GM12878 (cell line): ENCODE measurements around the gene PODN. TPM values are rescaled to one million over a fixed set of nuclear protein-coding genes. Genes with fewer than 3 reads are reported as not detected.

Experiments
- ATAC-seq: fragments of 200-7000 bp; cut with Tn5 transposase; 3 replicates; pipeline ENCODE4 v1.9.1; 2020; ENCODE audit warnings: mild to moderate bottlenecking, moderate library complexity
- BruUV-seq: library from RNA; stranded (reverse); fragments of 400-500 nt; replicated peaks from 2 replicates; lab custom pipeline; 2021; lab: Mats Ljungman, UMichigan
- CTCF ChIA-PET: fragments of 300-600 bp; sonication (Branson Sonifier 250); formaldehyde crosslinking; extraction: SDS; loops from one replicate; lab custom pipeline; 2021; ENCODE audit warnings: inconsistent platforms; lab: Yijun Ruan, JAX
- POLR2A ChIA-PET: fragments of 350-600 bp; formaldehyde crosslinking; extraction: SDS; loops from one replicate; lab custom pipeline; 2021; ENCODE audit warnings: inconsistent platforms; lab: Charles Lee
- RAD21 ChIA-PET: fragments of 300-600 bp; sonication (Branson Sonifier 250); formaldehyde crosslinking; loops from one replicate; lab custom pipeline; 2023; ENCODE audit warnings: antibody characterized with exemption; ENCODE audit not compliant: unreplicated experiment; lab: Charles Lee
- SMC1A ChIA-PET: fragments of 300-600 bp; sonication (Branson Sonifier 250); formaldehyde crosslinking; loops from one replicate; lab custom pipeline; 2023; ENCODE audit not compliant: unreplicated experiment, uncharacterized antibody; lab: Charles Lee
- DNase-seq: peaks from one replicate; pipeline ENCODE4 v3.0.0-alpha.2; 2011; ENCODE audit warnings: low read depth, low spot score
- FAIRE-seq: peaks from 3 replicates; lab custom pipeline; 2011; peaks lifted over from hg19 to GRCh38; lab: Jason Lieb, UNC
- H2AFZ ChIP-seq: 2 replicates; pipeline ENCODE4 v1.6.0; 2011; ENCODE audit warnings: low read depth, low read length, control low read depth; ENCODE audit not compliant: control insufficient read depth
- H3K27ac ChIP-seq: 2 replicates; pipeline ENCODE4 v1.5.1; 2011; ENCODE audit warnings: control low read depth; ENCODE audit not compliant: control insufficient read depth, insufficient read depth
- H3K27me3 ChIP-seq, 2 experiments: replicated peaks in 1 of 2; 2 replicates each; pipeline versions ENCODE4 v1.6.0 to v1.6.1; 2011; ENCODE audit warnings: low read length in 1 of 2; ENCODE audit not compliant: control insufficient read depth in 2 of 2, insufficient read depth in 2 of 2
- H3K36me3 ChIP-seq, 2 experiments: 2 replicates each; pipeline ENCODE4 v1.5.1; 2011; ENCODE audit warnings: low read length in 1 of 2; ENCODE audit not compliant: control insufficient read depth in 2 of 2, insufficient read depth in 2 of 2
- H3K4me1 ChIP-seq: 2 replicates; pipeline ENCODE4 v1.6.1; 2011; ENCODE audit warnings: mild to moderate bottlenecking, low read length, moderate library complexity, mixed read lengths; ENCODE audit not compliant: control insufficient read depth, insufficient read depth
- H3K4me2 ChIP-seq: 2 replicates; pipeline ENCODE4 v1.6.0; 2011; ENCODE audit warnings: control low read depth; ENCODE audit not compliant: control insufficient read depth, insufficient read depth
- H3K4me3 ChIP-seq: fragments of 200-600 bp; sonication (generic); 2 replicates; pipeline ENCODE4 v1.5.1; 2016
- H3K79me2 ChIP-seq: 2 replicates; pipeline ENCODE4 v1.6.0; 2011; ENCODE audit warnings: low read length; ENCODE audit not compliant: control insufficient read depth, insufficient read depth
- H3K9ac ChIP-seq: 2 replicates; pipeline ENCODE4 v1.8.0; 2011; ENCODE audit warnings: low read length, control low read depth, mixed read lengths; ENCODE audit not compliant: control insufficient read depth, insufficient read depth
- H3K9me3 ChIP-seq: replicated peaks from 3 replicates; pipeline ENCODE4 v1.5.1; 2011; ENCODE audit warnings: mild to moderate bottlenecking, low read length; ENCODE audit not compliant: control insufficient read depth, insufficient read depth
- H4K20me1 ChIP-seq: 2 replicates; pipeline ENCODE4 v1.6.0; 2011; ENCODE audit not compliant: control insufficient read depth, insufficient read depth
- BMI1 ChIP-seq: fragments of 450-650 bp; IDR thresholded peaks from 2 replicates; pipeline ENCODE4 v1.6.1; 2016; ENCODE audit warnings: mild to moderate bottlenecking, moderate library complexity, borderline replicate concordance
- HDAC2 ChIP-seq: fragments of 200-600 bp; sonication (generic); IDR thresholded peaks from 2 replicates; pipeline ENCODE4 v1.6.1; 2017
- MYB ChIP-seq: fragments of 150-350 bp; IDR thresholded peaks from 2 replicates; pipeline ENCODE4 v1.6.1; 2014; ENCODE audit warnings: mild to moderate bottlenecking, low read depth, low read length, borderline replicate concordance
- NR2F1 ChIP-seq: fragments of 450-650 bp; conservative IDR thresholded peaks from 2 replicates; pipeline ENCODE4 v1.6.1; 2017; ENCODE audit warnings: mild to moderate bottlenecking
- RBBP5 ChIP-seq: fragments of 200-600 bp; sonication (generic); conservative IDR thresholded peaks from 2 replicates; pipeline ENCODE4 v1.6.1; 2016
- SMAD1 ChIP-seq: fragments of 450-650 bp; IDR thresholded peaks from 2 replicates; pipeline ENCODE4 v1.6.1; 2018; ENCODE audit warnings: mild to moderate bottlenecking, low read depth; ENCODE audit not compliant: partially characterized antibody
- SMC3 ChIP-seq: IDR thresholded peaks from 2 replicates; pipeline ENCODE4 v1.6.1; 2011; ENCODE audit warnings: low read length, improper control_type of control experiment, borderline replicate concordance
- SRF ChIP-seq, 2 experiments: IDR thresholded peaks; 2 replicates each; pipeline ENCODE4 v1.6.1; 2011; ENCODE audit warnings: low read depth in 2 of 2, low read length in 2 of 2, mild to moderate bottlenecking in 1 of 2, moderate library complexity in 1 of 2
- STAT3 ChIP-seq: IDR thresholded peaks from 2 replicates; pipeline ENCODE4 v1.6.1; 2011; ENCODE audit warnings: low read depth, low read length, improper control_type of control experiment
- ZNF217 ChIP-seq: fragments of 450-650 bp; IDR thresholded peaks from 2 replicates; pipeline ENCODE4 v1.6.1; 2017; ENCODE audit warnings: antibody characterized with exemption, mild to moderate bottlenecking
- ZZZ3 ChIP-seq: IDR thresholded peaks from 2 replicates; pipeline ENCODE4 v1.6.1; 2011; ENCODE audit warnings: low read depth; ENCODE audit not compliant: control insufficient read depth, insufficient read length
- WGBS: methylation state at CpG from one replicate; pipeline ENCODE4 v1.1.6; 2016; ENCODE audit warnings: low lambda C conversion rate; ENCODE audit not compliant: insufficient replicate concordance, insufficient coverage; ENCODE audit errors: missing lambda C conversion rate; 5-methylcytosine and 5-hydroxymethylcytosine counted together
- in situ Hi-C: fragments of 300-500 bp; cut with MboI; formaldehyde crosslinking; loops from 9 replicates; pipeline ENCODE4 v1.14.3; 2018; ENCODE audit warnings: mixed read lengths
- intact Hi-C: fragments of 100-400 bp; cut with micrococcal nuclease; formaldehyde crosslinking; loops from one replicate; pipeline ENCODE4 v1.14.2; 2022; ENCODE audit not compliant: unreplicated experiment
- polyA plus RNA-seq, 11 experiments: library from polyadenylated mRNA; depleted of rRNA in 4 of 11; unstranded in 6 of 11; stranded (reverse) in 5 of 11; fragments of >200 nt; fragmentation: Nextera tagmentation in 4 of 11; fragmentation: Illumina TruSeq in 1 of 11; extraction: Ambion mirVana in 4 of 11; extraction: Trizol in 1 of 11; gene quantifications; 1 replicate in 1 of 11; 2 replicates in 10 of 11; pipeline versions ENCODE4 v1.2.1 to v1.2.3, GENCODE V29; 2011 to 2016; ENCODE audit warnings: inconsistent platforms in 2 of 11, missing spikeins in 2 of 11, low read depth in 1 of 11
- total RNA-seq, 4 experiments: library from RNA; depleted of rRNA in 3 of 4; stranded (reverse); fragments of >200 nt in 3 of 4; fragmentation: Illumina TruSeq in 1 of 4; extraction: Trizol in 1 of 4; gene quantifications; 2 replicates each; pipeline versions ENCODE4 v1.2.1 to v1.2.3, GENCODE V29; 2013 to 2021
- TF ChIP-seq, protein P1 (sequence below): IDR thresholded peaks from 2 replicates; pipeline ENCODE4 v1.6.1; 2012; ENCODE audit warnings: low read depth, low read length, improper control_type of control experiment
- TF ChIP-seq, protein P2 (sequence below): fragments of 150-350 bp; IDR thresholded peaks from 2 replicates; pipeline ENCODE4 v1.6.1; 2014; ENCODE audit warnings: mild to moderate bottlenecking, low read depth, low read length
- TF ChIP-seq, protein P3 (sequence below): fragments of 450-650 bp; IDR thresholded peaks from 2 replicates; pipeline ENCODE4 v1.6.1; 2017; ENCODE audit warnings: borderline replicate concordance

The PODN gene
- total and polyA plus RNA-seq, 10 of the 15 experiments (the other 5 are each of a cell fraction or from before 2014, with no cell fraction given): 0.10 TPM; not detected in 9

DNA sequence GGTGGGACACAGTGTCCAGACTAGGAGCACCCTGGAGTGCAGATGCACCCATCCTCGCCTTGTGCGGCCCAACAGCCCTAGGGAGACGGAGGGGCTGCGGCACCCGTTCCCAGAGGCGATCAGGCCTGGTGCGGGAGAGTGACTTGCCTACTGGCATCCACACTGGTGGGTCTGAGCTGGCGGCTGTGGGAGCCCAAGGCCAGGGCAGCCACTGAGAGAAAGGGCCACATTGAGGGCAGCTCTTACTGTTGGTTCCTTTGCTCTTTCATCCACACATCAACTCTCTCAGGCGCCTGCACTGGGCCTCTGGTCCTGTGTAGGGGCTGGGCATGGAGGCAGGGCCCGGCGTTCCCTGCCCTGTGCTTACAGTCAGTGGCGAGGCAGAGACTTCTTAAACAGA lies 8.6 kb downstream of the PODN start (continued):
- TF ChIP-seq, protein P1, sequence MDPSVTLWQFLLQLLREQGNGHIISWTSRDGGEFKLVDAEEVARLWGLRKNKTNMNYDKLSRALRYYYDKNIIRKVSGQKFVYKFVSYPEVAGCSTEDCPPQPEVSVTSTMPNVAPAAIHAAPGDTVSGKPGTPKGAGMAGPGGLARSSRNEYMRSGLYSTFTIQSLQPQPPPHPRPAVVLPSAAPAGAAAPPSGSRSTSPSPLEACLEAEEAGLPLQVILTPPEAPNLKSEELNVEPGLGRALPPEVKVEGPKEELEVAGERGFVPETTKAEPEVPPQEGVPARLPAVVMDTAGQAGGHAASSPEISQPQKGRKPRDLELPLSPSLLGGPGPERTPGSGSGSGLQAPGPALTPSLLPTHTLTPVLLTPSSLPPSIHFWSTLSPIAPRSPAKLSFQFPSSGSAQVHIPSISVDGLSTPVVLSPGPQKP: no peak
- TF ChIP-seq SRF (IDR thresholded peaks at IDR 0.05; ENCODE audit: low read depth in 2 of 2, low read length in 2 of 2) (no peak), ZZZ3 (no peak), SMC3 (no peak), NR2F1 (no peak), HDAC2 (no peak), BMI1 (no peak), SMAD1 (no peak), RBBP5 (no peak)
- TF ChIP-seq, protein P2, sequence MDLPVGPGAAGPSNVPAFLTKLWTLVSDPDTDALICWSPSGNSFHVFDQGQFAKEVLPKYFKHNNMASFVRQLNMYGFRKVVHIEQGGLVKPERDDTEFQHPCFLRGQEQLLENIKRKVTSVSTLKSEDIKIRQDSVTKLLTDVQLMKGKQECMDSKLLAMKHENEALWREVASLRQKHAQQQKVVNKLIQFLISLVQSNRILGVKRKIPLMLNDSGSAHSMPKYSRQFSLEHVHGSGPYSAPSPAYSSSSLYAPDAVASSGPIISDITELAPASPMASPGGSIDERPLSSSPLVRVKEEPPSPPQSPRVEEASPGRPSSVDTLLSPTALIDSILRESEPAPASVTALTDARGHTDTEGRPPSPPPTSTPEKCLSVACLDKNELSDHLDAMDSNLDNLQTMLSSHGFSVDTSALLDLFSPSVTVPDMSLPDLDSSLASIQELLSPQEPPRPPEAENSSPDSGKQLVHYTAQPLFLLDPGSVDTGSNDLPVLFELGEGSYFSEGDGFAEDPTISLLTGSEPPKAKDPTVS: no peak

DNA sequence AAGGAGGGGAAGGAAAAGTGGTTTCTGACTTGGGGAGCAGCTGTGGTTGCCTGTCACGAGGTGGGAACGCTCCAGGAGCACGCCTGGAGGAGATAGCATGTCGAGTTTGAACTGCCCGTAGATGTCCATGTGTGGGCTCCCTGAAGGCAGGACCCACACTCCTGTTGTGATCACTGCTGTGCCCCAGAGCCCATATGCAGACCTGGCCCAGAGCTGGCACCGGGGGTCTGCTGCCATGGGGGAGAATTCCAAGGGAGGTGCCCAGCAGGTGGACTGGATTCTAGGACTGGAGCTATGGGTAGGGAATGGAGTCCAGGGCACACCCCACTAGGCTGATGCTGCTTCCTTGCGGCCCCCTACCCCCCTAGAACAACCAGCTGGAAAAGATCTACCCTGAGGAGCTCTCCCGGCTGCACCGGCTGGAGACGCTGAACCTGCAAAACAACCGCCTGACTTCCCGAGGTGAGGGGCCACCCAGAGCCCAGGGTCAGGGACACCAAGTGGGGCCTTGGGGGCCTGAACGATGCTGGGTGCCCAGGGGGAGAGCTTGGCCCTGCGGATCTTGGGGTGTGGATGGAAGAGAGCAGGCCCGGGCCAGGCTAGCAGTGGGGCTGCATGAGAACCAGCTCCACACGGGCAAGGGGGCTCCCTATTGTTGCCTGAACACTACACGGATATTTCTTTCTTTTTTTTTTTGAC lies 9.3 kb downstream of the PODN start:
- no peaks in the 10 kb centered on the region for H4K20me1 ChIP-seq
- CTCF ChIA-PET: no interaction called here
- intact Hi-C loops: no loop called here

More for the DNA sequence above, 9.3 kb downstream of the PODN start:
- in situ Hi-C loops: no loop called here
- no peak overlapping the region for H2AFZ ChIP-seq
- no peaks in the 10 kb centered on the region for H3K36me3 ChIP-seq
- SMC1A ChIA-PET: no interaction called here
- H3K4me3 ChIP-seq: no peak overlapping the region
- no peaks in the 10 kb centered on the region for H3K9me3 ChIP-seq
- ATAC-seq (no peak), FAIRE-seq (no peak), DNase-seq (no peak)
- TF ChIP-seq, protein P3, sequence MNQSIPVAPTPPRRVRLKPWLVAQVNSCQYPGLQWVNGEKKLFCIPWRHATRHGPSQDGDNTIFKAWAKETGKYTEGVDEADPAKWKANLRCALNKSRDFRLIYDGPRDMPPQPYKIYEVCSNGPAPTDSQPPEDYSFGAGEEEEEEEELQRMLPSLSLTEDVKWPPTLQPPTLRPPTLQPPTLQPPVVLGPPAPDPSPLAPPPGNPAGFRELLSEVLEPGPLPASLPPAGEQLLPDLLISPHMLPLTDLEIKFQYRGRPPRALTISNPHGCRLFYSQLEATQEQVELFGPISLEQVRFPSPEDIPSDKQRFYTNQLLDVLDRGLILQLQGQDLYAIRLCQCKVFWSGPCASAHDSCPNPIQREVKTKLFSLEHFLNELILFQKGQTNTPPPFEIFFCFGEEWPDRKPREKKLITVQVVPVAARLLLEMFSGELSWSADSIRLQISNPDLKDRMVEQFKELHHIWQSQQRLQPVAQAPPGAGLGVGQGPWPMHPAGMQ: no peak
- TF ChIP-seq MYB (no peak), STAT3 (no peak), ZNF217 (no peak)
- no peaks in the 10 kb centered on the region; a peak in 1 of 4 replicates for H3K27me3 ChIP-seq
- H3K4me1 ChIP-seq: no peaks in the 10 kb centered on the region
- H3K4me2 ChIP-seq: no peak overlapping the region
- RAD21 ChIA-PET: no interaction called here
- no peak overlapping the region for H3K9ac ChIP-seq
- no peaks in the 10 kb centered on the region for H3K79me2 ChIP-seq
- POLR2A ChIA-PET: no interaction called here
- H3K27ac ChIP-seq: no peak overlapping the region
- no TSS peak for BruUV-seq
- 35% methylated on average over 17 of the region's 17 CpGs for WGBS
